ENCODE data around the gene CYTH4.
"Not testable (repeated sequence)": the region's sequence is repeated elsewhere in the genome, so short reads cannot be mapped to it uniquely, and the experiment has no call there.

The CYTH4 gene

DNA sequence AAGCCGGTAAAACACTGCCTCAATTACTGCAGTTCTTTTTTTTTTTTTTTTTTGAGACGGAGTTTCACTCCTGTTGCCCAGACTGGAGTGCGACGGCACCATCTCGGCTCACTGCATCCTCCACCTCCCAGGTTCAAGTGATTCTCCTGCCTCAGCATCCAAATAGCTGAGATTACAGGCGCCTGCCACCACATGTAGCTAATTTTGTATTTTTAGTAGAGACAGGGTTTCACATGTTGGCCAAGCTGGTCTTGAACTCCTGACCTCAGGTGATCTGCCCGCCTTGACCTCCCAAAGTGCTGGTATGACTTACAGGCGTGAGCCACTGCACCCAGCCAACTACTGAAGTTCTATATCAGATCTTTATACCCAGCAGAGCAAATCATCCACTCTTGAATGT, 30.5 kb upstream of the CYTH4 start:
- not testable (repeated sequence) for DNase-seq

DNA sequence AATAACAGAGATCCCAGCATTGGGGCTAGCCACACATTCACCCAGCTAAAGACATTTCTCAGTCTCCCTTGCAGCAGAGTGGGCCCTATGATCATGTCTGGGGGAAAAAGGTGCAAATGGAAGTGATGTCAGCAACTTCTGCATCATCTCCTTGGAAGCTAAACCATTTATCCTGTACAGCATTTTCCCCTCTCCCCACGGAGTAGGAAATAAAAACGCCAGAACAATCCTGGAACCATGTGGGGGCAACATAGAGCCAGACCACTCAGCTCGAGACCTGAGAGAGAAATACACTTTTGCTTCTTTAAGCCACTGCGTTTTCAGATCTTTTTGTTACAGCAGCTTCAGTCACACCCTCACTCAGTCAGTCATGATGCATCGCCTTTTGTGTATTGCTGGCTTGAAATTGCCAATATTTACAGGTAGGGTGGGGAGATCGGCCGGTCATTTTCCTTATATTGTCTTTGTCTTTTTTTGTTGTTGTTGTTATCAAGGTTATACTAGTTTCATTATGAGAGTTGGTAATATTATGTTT, 29.1 kb upstream of the CYTH4 start:
- no peak for DNase-seq

DNA sequence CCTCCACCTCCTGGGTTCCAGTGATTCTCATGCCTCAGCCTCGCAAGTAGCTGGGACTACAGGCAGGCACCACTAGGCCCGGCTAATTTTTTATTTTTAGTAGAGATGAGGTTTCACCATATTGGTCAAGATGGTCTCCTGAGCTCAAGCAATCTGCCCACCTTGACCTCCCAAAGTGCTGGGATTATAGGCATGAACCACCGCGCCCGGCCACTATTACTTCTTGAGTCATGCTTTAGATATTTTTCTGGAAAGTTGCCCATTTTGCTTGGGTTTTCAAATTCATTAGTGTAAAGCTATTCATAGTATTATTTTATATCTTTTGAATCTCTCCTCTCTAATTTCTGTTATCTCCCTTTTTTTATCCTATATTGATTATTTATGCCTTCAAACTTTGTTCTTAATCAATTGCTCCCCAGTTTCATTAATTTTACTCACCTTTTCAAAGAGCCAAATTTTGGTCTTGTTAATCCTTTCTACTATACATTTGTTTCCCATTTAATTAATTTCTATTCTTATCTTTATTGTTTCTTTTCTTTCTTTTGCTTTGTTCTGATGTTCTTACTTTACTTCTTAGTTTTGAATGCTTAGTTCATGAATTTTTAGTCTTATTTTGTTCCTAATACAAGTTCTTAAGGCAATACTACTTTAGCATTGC, 28.0 kb upstream of the CYTH4 start:
- DNase-seq = no peak

DNA sequence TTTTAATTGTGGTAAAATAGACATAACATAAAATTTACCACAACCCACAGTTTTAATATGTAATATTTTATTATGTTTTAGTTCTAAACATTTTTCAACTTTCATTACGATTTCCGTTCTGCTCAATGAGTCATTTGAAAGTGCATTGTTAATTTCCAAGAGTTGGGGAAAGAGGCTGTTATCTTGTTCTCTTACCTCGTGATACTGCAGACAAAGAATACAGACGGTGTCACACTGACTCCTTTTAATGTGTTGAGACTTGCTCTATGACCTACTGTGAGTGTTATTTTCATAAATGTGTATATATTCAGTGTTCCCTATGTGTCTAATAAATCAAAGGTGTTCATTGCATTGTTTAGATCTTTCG, 27.5 kb upstream of the CYTH4 start:
- DNase-seq = no peak

DNA sequence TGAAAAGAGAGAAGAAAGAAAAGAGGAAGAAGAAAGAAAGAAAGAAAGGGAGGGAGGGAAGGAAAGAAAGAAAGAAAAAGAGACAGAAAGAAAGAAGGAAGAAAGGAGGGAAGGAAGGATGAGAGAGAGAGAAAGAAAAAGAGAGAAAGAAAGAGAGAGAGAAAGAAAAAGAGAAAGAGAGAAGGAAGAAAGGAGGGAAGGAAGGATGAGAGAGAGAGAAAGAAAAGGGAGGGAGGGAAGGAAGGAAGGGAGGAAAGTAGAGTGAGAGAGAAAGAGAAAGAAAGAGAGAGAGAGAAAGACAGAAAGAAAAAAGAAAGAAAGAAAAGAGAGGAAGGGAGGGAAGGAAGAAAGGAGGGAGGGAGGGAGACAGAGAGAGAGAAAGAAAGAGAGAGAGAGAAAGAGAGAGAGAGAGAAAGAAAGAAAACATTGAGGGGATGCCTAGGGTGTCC, 26.7 kb upstream of the CYTH4 start:
- no peak for DNase-seq

DNA sequence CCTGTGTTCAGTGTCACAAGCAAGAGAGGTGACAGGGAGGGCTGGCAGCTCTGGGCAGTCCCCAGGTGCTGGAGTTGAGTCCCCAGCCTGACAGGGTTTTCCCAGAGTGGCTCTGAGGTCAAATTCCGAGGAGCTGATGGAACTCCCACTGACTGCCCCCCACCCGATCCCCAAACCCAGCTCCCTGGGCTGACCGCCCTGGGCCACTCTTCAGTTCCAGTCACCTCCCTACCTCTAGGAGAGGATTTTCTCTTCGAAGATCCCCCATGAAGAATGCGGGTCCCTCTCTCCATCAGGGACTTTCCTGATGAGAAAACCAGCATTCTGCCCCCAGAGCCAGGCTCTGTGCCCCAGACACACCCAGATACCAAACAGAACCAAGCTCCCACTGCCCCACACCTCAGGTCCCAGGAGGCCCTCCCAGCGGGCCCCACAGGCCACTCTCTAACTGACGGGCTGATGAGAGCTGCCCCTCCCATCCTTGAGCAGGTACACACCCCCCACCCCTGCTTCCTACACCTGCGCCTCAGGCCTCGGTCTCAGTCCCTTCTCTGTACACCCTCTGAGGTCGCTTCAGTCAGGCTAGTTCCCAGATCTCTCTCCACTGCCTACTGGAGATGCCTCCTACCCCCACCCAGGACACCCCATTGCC, 26.1 kb upstream of the CYTH4 start:
- DNase-seq = no peak

DNA sequence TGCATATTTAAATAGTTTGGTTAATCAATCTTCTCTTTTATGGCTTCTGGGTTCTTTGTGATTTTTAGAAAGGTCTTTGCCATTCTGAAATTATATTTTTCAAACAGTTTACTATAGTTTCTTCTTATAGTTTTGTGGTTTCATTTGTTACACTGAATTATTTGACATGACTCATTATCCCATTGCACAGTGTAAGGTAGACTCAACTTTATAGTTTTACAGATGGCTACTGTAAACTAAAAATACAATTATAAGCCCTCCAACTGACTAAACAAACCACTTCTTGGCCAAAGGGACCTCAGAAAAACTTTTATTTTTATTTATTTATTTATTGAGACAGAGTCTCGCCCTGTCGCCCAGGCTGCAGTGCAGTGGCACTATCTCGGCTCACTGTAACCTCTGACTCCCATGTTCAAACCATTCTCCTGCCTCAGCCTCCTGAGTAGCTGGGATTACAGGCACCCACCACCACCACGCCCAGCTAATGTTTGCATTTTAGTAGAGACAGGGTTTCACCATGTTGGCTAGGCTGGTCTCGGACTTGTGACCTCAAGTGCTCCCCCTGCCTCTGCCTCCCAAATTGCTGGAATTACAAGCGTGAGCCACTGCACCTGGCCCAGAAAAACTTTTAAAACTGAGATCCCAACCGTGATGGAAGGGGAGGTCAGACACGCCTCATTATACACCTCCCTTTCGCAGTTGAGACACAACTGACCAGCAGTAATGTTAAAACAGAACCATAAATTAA, 24.1 kb upstream of the CYTH4 start:
- DNase-seq = no peak

DNA sequence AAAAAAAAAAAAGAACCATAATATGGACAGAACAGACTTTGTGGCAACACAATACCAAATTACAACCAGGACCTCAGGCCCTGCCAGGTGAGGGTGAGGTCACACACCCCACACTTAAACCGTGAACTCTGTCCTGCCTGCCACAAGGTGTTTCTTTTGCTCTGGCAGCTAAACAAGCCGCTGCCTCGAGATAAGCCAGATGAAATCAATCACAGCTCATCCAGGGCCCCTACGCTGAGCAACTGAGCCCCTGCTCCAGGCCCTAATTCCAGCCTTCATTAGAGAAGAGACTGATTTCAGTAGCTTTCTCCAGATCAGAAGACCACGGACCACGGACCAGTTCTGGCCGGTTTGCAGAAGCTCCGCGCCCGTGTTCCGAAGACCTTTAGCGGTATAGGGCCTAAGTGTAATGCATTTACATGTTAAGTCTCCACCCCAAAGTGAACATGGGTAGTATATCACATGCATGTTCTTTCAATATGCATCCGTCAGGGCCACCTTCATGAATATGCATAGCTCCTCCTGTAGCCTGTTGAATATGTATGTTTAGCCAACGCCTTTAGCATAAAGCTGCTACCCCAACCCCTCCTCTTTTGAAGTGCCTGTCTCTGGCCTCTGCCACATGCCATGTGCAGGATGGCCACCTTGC, 23.4 kb upstream of the CYTH4 start:
- no peak for DNase-seq

DNA sequence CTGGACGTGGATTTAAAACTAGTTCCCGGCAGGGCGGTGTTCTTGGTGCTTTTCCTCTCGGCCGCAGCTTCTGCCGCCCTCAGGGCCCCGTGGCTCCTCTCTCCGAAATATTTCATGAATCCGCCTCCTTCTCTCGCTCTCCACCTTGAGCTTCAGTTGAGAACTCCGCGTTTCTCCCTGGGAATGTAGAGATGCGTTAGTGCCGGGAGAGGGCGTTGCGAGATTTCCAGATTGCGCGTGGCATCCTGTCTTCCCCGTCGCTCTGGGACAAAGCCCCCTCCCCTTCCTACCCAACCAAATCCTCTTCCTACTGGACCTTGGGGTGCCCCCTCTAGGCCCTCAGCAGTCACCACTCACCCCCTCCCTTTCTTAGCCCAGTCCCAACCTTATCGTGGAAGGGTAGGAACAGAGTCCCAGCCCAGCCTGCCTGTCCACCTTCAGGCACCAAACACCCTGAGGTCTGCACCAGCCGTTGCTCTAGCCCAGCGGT, 22.7 kb upstream of the CYTH4 start:
- no peak for DNase-seq

DNA sequence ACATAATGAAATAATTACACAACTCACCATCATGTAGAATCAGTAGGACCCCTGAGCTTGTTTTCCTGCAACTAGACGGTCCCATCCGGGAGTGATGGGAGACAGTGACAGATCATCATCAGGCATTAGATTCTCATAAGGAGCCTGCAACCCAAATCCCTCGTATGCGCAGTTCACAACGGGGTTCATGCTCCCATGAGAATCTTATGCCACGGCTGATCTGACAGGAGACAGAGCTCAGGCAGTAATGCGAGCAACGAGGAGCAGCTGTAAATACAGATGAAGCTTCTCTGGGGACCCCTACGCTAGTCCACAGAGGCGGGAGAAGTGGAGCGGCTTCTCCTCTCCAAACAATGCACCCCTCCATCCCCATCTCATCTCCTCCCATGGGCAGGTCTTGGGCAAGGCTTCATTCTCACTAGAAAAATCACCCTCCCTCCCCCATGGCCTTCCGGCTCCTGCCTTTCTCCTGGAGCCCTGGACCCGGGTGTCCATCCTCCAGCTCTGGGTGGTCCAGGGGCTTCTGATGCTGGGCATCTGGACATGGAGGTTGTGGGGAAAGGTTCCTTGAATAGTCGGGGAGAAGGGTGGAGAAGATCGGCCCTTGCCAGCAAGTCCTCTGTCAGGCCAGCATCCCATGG, 22.0 kb upstream of the CYTH4 start:
- DNase-seq = no peak

DNA sequence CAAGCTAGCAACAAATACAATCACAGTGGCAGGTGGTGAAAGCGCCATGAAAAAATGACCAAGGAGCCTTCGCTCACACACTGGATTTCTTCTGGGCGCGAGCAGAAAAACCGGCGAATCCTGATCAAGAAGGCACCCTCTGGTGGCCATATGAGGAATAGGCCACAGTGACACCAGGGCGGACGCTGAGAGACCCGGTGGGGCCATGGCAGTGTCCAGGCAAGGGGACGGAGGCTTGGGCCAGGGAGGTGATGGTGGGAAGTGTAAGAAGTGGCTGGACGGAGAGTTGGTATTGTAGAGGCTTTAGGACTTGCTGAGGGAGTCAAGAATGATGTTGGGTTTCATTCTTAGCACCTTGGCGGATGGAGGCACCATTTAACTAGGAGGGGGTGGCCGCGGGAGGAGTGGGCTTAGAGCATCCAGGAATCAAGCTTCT, 21.4 kb upstream of the CYTH4 start:
- DNase-seq = peak in 2 of 4 experiments; percentile 33 to 54

DNA sequence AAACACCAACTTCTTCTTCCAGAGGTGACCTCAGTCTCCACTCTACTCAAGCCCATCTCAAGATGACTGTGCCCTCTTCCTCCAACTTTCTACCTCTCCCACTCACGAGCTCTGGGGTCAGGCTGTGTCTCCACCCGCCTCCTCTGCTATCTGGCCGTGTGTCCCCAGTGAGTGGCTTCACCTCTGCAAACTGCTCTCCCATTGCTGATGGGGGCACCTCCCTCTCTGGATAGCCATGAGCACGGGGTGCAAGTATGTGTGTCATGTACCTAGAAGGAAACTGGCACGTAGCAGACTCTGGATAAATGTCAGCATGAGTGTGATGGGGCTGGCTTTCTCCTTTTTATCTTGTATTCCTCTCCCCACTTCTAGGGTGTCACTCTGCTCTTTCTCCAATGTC, 20.0 kb upstream of the CYTH4 start:
- DNase-seq = no peak

DNA sequence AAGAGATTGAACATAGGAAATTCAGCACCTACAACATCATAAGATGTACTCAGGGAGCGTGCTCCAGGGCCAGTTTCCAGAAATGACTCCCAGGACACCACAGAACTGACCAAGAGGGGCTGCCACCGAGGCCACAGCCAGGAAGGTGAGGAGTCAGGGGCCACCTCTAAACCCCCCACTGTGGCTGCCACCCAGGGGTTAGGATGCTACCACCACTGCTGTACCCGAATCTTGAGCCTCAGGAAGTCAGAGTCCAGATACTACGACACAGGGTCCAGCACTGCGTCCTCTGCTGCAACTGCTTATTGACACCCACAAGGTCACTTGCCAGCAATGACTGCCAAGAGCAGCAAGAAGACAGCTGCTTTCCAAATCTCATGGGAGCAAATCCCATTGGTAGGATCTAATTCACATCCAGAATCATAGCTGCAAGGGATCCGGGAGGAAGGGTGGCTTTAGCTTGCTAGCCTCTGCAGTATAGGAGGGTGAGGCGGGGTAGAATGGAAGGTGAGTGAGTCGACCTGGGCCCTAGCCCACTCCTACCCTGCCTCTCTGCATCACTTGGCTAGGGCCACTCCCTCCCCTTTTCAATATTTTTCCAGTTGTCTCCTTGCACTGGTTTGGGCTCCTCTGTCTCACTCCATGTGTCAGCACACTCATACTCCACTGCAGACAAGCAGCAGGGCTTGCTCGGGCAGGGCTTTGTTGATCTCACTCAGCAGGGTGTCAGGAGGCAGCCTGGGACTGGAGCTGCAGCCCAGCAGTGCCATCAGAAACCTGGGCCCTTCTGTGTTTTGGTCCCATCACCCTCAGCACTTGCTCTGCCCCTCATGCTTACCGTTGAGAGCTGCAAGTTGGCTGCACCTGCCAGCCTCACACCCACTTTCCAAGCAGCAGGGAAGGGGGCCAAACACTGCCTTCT, 18.1 kb upstream of the CYTH4 start:
- no peak for DNase-seq

DNA sequence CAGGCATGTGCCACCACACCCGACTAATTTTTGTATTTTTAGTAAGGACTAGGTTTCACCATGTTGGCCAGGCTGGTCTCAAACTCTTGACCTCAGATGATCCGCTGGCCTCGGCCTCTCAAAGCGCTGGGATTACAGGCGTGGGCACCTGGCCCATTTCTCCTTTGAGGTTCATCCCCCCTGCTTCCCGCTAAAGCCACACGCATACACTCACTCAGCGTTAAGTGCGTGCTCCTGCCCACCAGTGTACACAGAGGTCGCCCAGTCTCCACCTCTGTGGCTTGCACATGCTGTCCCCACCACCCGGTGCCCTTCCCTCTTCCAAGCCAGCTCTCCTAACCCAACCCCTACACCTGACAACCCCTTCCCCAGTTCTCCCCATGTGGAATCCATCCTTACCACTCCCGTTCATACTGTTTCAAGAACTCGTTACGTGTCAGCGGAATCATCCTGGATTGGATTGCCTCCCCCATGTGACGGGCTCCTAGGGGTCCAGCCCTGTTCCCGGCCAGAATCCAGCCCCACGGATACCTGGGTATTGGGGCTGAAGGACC, 15.7 kb upstream of the CYTH4 start:
- DNase-seq = no peak

DNA sequence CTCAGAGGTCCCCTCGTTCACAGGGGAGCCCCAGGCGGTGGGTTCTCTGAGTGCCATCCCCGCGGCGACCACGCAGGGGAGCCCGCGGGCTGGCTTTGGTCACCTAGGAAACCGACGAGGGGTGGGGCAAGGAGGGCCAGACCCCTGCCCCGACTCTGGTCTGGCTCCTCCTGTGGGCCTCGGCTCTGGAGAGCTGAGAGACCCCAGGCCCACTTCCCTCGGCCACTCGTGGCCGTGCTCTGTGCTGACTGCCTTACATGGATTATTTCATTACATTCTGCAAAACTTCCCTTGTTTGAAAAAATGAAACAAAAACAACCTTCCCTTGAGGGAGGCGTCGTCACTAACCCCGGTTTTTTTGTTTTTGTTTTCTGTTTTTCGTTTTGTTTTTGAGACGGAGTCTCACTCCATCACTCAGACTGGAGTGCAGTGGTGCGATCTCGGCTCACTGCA, 15.1 kb upstream of the CYTH4 start:
- DNase-seq = peak in 3 of 4 experiments; percentile 36 to 68 (median 55)

DNA sequence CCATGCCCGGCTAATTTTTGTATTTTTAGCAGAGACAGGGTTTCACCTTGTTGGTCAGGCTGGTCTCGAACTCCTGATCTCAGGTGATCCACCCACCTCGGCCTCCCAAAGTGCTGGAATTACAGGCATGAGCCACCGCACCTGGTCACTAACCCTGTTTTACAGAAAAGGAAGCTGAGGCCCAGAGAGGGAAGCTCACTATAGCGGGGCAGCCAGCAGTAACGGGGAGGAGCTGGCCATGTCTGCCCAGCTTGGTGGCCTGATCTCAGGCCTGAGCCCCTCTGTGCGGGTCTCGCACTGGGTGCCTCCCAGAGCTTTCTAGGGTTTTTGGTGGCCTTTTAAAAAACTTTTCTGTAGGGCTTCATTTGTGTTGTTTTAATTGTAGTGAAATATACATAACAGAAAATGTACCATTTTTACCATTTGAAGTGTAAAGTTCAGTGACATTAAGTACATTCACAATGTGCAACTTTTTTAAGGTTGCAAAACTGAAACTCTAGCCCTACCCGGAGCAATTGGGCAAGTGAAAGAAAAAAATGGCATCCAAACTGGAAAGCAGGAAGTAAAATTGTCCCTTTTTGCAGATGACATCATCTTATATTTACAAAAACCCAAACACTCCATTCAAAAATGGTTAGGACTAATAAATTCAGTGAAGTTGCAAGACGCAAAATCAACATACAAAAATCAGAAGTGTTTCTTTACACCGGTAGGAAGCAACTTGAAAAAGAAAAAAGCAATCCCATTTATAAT, 14.5 kb upstream of the CYTH4 start:
- DNase-seq = no peak

DNA sequence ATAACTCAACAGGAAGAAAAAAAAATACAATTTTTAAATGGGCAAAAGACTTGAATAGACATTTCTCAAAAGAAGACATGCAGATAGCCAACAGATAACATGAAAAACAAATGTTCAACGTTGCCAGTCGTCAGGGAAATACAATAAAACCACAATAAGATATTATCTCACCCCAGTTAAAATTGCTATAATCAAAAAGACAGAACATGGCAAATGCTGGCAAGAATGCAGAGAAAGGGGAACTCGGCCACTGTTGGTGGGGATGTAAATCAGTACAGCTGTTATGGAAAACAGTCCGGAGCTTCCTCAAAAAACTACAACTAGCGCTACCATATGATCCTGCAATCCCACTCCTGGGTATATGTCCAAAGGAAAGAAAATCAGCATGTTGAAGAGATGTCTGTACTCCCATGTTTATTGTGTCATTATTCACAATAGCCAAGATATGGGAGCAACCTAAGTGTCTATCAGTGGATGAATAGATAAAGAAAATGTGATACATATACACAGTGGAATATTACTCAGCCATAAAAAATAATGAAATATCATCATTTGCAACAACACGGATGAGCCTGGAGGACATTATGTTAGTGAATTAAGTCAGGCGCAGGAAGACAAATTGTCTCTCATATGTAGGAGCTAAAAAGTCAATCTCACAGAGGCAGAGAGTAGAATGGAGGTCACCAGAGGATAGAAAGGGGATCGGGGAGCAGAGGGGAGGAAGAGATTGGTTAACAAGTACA, 12.2 kb upstream of the CYTH4 start:
- DNase-seq = no peak

DNA sequence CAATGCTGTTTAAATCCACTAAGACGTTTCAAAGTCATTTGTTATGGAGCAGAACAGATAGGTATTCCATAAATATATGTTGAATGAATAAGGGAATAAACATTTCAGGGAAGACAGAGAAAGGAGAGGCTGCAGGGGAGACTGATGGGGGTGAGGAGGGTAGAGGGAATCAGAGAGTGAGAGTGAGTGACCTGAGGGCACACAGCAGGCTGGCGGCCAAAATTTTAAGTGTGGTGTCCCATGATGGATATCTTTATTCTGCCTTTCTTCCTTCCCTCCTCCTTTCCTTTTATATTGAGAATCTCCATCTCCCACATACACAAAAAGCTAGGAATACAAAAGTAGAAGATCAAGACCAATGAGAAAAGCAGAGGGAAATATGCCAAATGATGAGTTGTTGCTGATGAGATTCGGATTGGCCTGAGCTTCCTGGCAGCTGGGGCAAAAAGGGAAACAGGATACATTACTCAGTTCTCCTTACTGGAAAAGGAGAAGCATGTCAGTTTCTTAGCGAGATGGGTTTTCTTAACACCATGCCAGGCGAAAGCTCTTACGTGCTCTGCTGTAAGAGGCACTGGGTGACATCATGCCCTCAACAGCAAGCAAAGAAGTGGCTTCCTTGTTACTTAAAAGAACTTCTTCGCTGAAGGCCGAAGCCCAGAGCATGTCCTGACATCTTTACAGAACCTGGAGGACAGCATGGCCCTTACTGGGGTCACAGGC, 11.2 kb upstream of the CYTH4 start:
- DNase-seq = no peak

All from activated naive CD4-positive, alpha-beta T cell (primary cell).